ENCODE measurements around the gene TOM1L1.

The TOM1L1 gene

GRCh38 chr17:55005520-55005919, 104.9 kb downstream of the TOM1L1 start:
- H3K4me3 ChIP-seq (ENCODE audit: low read depth, low read length), result no peak overlapping the region
- no peaks in the 10 kb centered on the region for H3K27me3 ChIP-seq (ENCODE audit: control insufficient read depth, insufficient read depth, low read length)
- H3K4me1 ChIP-seq (ENCODE audit: control insufficient read depth, insufficient read depth, low read length), result no peaks in the 10 kb centered on the region
- H3K9me3 ChIP-seq (ENCODE audit: control insufficient read depth, insufficient read depth, low read length), result no peaks in the 10 kb centered on the region
- no peak overlapping the region for H3K9ac ChIP-seq (ENCODE audit: low read depth, low read length)
- no peaks in the 10 kb centered on the region for H3K36me3 ChIP-seq (ENCODE audit: control insufficient read depth, insufficient read depth, low read length)

Measured in iPS-15b (cell line).